Activated naive CD4-positive, alpha-beta T cell treated with anti-CD3 and anti-CD28 coated beads for 36 hours (primary cell): ENCODE data around the gene ITGAV. TPM values are rescaled to one million over a fixed set of nuclear protein-coding genes. Genes with fewer than 3 reads are reported as not detected.

Experiments
- CTCF ChIA-PET: fragments of 350-600 bp; sonication (Branson Sonifier 250); formaldehyde crosslinking; loops from one replicate; lab custom pipeline; 2021; ENCODE audit warnings: antibody characterized with exemption; lab: Charles Lee
- DNase-seq: peaks from one replicate; pipeline ENCODE4 v3.0.0-alpha.2; 2020
- H3K27ac Mint-ChIP-seq: one replicate; pipeline ENCODE4 v1.8.0; 2021; ENCODE audit warnings: mild to moderate bottlenecking, mixed read lengths
- H3K27me3 Mint-ChIP-seq: one replicate; pipeline ENCODE4 v1.8.0; 2021; ENCODE audit warnings: low read depth, mixed read lengths
- H3K36me3 Mint-ChIP-seq: one replicate; pipeline ENCODE4 v1.8.0; 2021; ENCODE audit warnings: low read depth, mixed read lengths
- H3K4me1 Mint-ChIP-seq: one replicate; pipeline ENCODE4 v1.8.0; 2021; ENCODE audit warnings: low read depth, mixed read lengths
- H3K4me3 Mint-ChIP-seq: one replicate; pipeline ENCODE4 v1.8.0; 2021; ENCODE audit warnings: mild to moderate bottlenecking, moderate library complexity, mixed read lengths
- H3K9me3 Mint-ChIP-seq: one replicate; pipeline ENCODE4 v1.8.0; 2021; ENCODE audit warnings: mixed read lengths
- intact Hi-C: fragments of 100-400 bp; cut with micrococcal nuclease; formaldehyde crosslinking; loops from one replicate; pipeline ENCODE4 v1.15.1; 2023
- total RNA-seq, 2 experiments: library from RNA; stranded (reverse); gene quantifications; one replicate each; pipeline ENCODE4 v1.2.3, GENCODE V29; 2021

The ITGAV gene
- total RNA-seq, 2 experiments from 2014 or later: 4.5 to 5.0 TPM

GRCh38 chr2:186648130-186648529 is 58.3 kb downstream of the ITGAV start:
- H3K36me3 Mint-ChIP-seq: peaks cover 3% of the 10 kb centered on the region
- no peaks in the 10 kb centered on the region for H3K27me3 Mint-ChIP-seq
- no peak overlapping the region for H3K27ac Mint-ChIP-seq
- H3K4me1 Mint-ChIP-seq: no peaks in the 10 kb centered on the region
- DNase-seq: no peak
- intact Hi-C loops: loop anchor here (10.0 kb wide), 1 partner anchor 653 kb away; no protein-coding TSS in a partner anchor
- no peak overlapping the region for H3K4me3 Mint-ChIP-seq
- no peaks in the 10 kb centered on the region for H3K9me3 Mint-ChIP-seq
- CTCF ChIA-PET: interaction anchor here (0.6 kb wide), 1 partner anchor 498 kb away, joined by 4 read pairs; no protein-coding TSS in a partner anchor

DNA sequence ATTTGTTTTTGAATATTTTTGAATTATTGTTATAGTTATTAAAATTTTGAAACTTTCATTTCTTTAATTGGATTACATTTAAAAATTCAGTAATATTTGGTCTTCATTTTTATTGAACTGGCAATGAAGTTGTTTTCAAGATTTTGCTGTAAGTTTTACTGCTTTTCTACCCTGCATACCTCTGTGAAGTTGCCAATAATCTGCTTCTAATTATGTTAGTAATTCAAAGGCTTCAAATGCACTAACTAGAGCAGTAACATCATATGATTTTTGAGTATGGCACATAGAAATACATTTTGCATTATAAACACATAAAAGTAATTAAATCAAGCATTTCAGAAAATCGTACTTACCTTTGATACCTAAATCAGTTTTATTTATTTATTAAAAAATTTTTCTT is 63.7 kb downstream of the ITGAV start:
- Mint-ChIP-seq H3K9me3 (no peaks in the 10 kb centered on the region), H3K4me3 (no peak overlapping the region), H3K4me1 (no peaks in the 10 kb centered on the region), H3K27me3 (no peaks in the 10 kb centered on the region), H3K36me3 (peaks cover 8% of the 10 kb centered on the region), H3K27ac (no peak overlapping the region)
- DNase-seq: no peak
- intact Hi-C loops: no loop called here
- CTCF ChIA-PET: no interaction called here

GRCh38 chr2:186659383-186659782 is 69.5 kb downstream of the ITGAV start:
- intact Hi-C loops: no loop called here
- H3K36me3 Mint-ChIP-seq: peaks cover 10% of the 10 kb centered on the region
- CTCF ChIA-PET: no interaction called here
- H3K27ac Mint-ChIP-seq: no peak overlapping the region
- no peak overlapping the region for H3K4me3 Mint-ChIP-seq
- no peak for DNase-seq
- no peaks in the 10 kb centered on the region for H3K9me3 Mint-ChIP-seq
- no peaks in the 10 kb centered on the region for H3K27me3 Mint-ChIP-seq
- H3K4me1 Mint-ChIP-seq: no peaks in the 10 kb centered on the region

GRCh38 chr2:186664385-186665043 is 74.7 kb downstream of the ITGAV start:
- DNase-seq: no peak
- Mint-ChIP-seq H3K4me3 (no peak overlapping the region), H3K27ac (no peak overlapping the region), H3K9me3 (no peaks in the 10 kb centered on the region), H3K36me3 (peaks cover 16% of the 10 kb centered on the region), H3K27me3 (no peaks in the 10 kb centered on the region), H3K4me1 (no peaks in the 10 kb centered on the region)
- CTCF ChIA-PET: no interaction called here
- intact Hi-C loops: no loop called here

DNA sequence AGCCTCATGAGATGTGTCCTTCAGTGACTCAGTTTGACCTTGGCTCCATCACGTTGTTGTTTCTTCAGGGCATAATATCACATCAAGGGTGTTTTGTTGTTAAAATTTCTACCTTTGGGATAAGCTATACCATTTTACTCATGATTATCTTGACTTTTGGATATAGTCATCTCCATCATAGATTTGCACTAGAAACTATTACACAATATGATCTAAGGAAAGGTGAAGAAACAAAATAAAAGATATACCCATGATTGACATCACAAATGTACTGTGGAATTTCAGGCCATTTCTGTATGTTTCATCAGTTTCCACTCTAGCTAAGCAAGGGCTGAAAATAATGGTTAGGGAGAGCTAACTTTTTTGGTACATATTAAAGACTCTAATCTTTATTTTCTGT is 79.3 kb downstream of the ITGAV start:
- CTCF ChIA-PET: interaction anchor here (0.7 kb wide), 1 partner anchor 81 kb away, joined by 3 read pairs; no protein-coding TSS in a partner anchor
- Mint-ChIP-seq H3K27ac (no peak overlapping the region), H3K4me3 (no peak overlapping the region), H3K4me1 (no peaks in the 10 kb centered on the region), H3K27me3 (no peaks in the 10 kb centered on the region), H3K9me3 (peaks cover 5% of the 10 kb centered on the region), H3K36me3 (peaks cover 59% of the 10 kb centered on the region)
- intact Hi-C loops: no loop called here
- DNase-seq: no peak

DNA sequence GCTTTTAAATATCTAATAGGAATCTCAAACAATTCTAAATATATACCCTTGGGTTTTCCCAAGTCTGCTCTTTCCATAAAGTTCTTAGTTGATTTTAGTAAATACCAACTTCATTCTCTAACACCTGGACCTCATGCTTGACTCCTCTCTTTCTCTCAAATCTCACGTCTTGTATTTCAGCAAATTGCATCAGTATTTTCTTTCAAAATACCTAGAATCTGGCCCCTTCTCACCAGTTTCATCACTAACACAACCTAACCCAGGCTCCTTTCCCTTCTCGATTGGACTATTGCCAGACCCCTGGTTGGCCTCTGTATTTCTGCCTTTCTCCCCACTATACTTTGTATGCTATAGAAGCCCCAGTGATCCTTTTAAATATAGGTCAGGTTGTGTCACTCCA is 81.0 kb downstream of the ITGAV start:
- intact Hi-C loops: no loop called here
- H3K27ac Mint-ChIP-seq: no peak overlapping the region
- no peak overlapping the region for H3K4me3 Mint-ChIP-seq
- H3K36me3 Mint-ChIP-seq: peaks cover 62% of the 10 kb centered on the region
- no peaks in the 10 kb centered on the region for H3K4me1 Mint-ChIP-seq
- CTCF ChIA-PET: no interaction called here
- H3K9me3 Mint-ChIP-seq: peaks cover 5% of the 10 kb centered on the region
- DNase-seq: no peak
- H3K27me3 Mint-ChIP-seq: no peaks in the 10 kb centered on the region

DNA sequence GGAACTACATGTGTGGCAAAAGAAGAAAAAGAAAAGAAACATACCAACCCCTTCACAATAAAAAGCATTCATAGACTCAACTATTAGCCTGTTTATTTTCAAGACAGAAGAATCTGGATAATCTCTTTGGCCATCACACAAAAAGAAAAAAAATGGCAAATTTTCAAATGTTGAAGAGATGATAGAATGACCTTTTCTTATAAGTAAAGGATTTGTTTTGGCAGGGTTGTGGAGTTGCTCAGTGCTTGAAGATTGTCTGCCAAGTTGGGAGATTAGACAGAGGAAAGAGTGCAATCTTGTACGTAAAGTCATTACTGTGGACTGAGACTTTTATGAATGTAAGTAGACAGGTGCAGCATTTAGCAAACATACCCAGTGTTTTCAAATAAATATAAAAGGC is 85.5 kb downstream of the ITGAV start:
- Mint-ChIP-seq H3K4me3 (no peak overlapping the region), H3K36me3 (peaks cover 52% of the 10 kb centered on the region), H3K4me1 (no peaks in the 10 kb centered on the region), H3K27me3 (no peaks in the 10 kb centered on the region), H3K9me3 (peaks cover 5% of the 10 kb centered on the region), H3K27ac (no peak overlapping the region)
- intact Hi-C loops: no loop called here
- CTCF ChIA-PET: no interaction called here
- no peak for DNase-seq

DNA sequence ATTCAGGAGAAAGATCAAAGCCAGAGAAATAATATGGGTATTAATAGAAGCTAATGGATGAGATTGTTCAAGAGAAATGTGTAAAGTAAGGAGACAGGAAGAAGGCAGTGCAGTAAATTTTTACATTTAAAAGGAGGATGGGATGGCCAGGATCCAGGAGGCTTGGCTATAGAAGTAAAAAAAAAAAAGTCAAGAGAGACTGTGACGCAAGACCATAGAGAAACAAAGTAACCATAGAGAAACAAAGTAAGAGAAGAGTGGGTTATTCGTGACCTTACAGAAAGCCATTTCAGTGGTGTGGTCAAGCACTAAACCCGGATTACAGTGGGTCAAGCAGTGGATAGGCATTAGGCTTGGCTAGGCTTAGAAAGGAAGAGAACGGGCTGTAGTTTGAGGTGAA is 93.5 kb downstream of the ITGAV start:
- Mint-ChIP-seq H3K27ac (no peak overlapping the region), H3K27me3 (peaks cover 10% of the 10 kb centered on the region), H3K36me3 (peaks cover 6% of the 10 kb centered on the region), H3K4me3 (no peak overlapping the region), H3K9me3 (peaks cover 11% of the 10 kb centered on the region), H3K4me1 (no peaks in the 10 kb centered on the region)
- intact Hi-C loops: no loop called here
- no peak for DNase-seq
- CTCF ChIA-PET: no interaction called here

DNA sequence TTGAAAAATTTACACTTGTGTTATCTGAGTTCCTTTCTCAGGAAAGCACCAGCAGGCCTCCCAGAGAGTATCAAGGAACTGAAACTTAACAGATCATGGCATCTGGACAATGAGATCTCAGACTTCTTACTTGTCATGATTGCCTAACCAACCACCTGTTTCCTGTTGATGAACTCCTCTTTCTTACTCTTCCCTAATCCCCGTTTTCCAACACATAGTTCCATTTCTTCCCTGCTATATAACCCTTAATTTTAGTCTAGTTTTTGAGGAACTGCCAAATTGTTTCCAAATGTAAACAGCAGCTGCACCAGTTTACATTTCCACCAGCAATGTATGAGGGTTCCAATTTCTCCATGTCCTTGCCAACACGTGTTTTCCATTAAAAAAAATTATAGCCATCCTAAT is 98.0 kb downstream of the ITGAV start:
- CTCF ChIA-PET: no interaction called here
- no peak for DNase-seq
- intact Hi-C loops: no loop called here
- Mint-ChIP-seq H3K4me1 (no peaks in the 10 kb centered on the region), H3K36me3 (peaks cover 2% of the 10 kb centered on the region), H3K27ac (no peak overlapping the region), H3K4me3 (no peak overlapping the region), H3K9me3 (peaks cover 11% of the 10 kb centered on the region), H3K27me3 (peaks cover 24% of the 10 kb centered on the region)

DNA sequence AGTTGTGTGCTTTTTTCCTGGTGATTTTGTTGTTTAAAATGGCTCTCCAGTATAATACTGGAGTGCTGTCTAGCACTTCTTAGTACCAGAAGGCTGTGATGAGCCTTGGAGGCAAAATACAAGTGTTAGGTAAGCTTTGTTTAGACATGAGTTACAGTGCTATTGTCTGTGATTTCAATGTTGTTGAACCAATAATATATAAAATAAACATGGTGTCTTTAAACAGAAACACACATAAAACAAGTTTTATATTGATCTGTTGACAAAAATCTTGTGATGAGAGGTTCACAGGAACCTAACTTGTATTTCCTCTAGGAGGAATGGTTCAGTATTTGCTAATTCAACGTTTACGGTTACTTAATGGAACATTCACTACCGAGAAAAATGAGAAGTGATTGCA is 99.0 kb downstream of the ITGAV start:
- CTCF ChIA-PET: no interaction called here
- intact Hi-C loops: no loop called here
- Mint-ChIP-seq H3K4me3 (no peak overlapping the region), H3K4me1 (no peaks in the 10 kb centered on the region), H3K36me3 (peaks cover 2% of the 10 kb centered on the region), H3K9me3 (peaks cover 11% of the 10 kb centered on the region), H3K27ac (no peak overlapping the region), H3K27me3 (peaks cover 26% of the 10 kb centered on the region)
- no peak for DNase-seq

DNA sequence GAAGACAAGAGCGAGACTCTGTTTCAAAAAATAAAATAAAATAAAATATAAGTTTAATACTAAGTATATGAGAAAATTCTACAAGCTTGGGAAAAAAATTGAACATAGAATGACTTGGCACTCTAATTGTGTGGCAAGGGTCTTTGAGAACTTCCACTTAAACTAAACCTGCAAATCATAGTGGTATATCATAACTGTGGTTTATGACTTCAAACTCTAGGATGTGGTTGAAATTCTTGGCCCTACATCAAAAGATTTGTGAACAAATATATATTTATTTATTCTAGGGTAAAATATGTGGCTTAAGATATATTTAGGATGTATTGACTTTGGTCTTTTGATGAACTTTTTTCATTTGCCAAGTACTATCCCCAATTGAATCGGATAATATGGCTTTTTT is 100.9 kb downstream of the ITGAV start:
- CTCF ChIA-PET: interaction anchor here (0.6 kb wide), 2 partner anchors 49 to 761 kb away, joined by 3 read pairs; no protein-coding TSS in a partner anchor
- intact Hi-C loops: no loop called here

GRCh38 chr2:186691231-186691630 is 101.4 kb downstream of the ITGAV start:
- H3K4me1 Mint-ChIP-seq: peaks cover 9% of the 10 kb centered on the region
- CTCF ChIA-PET: interaction anchor here (0.6 kb wide), 1 partner anchor 762 kb away, joined by 3 read pairs; no protein-coding TSS in a partner anchor
- H3K9me3 Mint-ChIP-seq: peaks cover 11% of the 10 kb centered on the region
- peaks cover 41% of the 10 kb centered on the region for H3K27me3 Mint-ChIP-seq
- H3K36me3 Mint-ChIP-seq: peaks cover 2% of the 10 kb centered on the region
- H3K27ac Mint-ChIP-seq: no peak overlapping the region
- no peak for DNase-seq
- intact Hi-C loops: no loop called here
- H3K4me3 Mint-ChIP-seq: no peak overlapping the region

More for the DNA sequence above, 100.9 kb downstream of the ITGAV start:
- H3K9me3 Mint-ChIP-seq: peaks cover 11% of the 10 kb centered on the region
- H3K27me3 Mint-ChIP-seq: peaks cover 41% of the 10 kb centered on the region
- H3K4me1 Mint-ChIP-seq: peaks cover 9% of the 10 kb centered on the region
- H3K4me3 Mint-ChIP-seq: no peak overlapping the region
- no peak for DNase-seq
- H3K27ac Mint-ChIP-seq: no peak overlapping the region
- peaks cover 2% of the 10 kb centered on the region for H3K36me3 Mint-ChIP-seq

- Mint-ChIP-seq H3K36me3 (peaks cover 2% of the 10 kb centered on the region), H3K4me3 (no peak overlapping the region), H3K27ac (no peak overlapping the region), H3K9me3 (peaks cover 11% of the 10 kb centered on the region), H3K4me1 (peaks cover 9% of the 10 kb centered on the region), H3K27me3 (peaks cover 47% of the 10 kb centered on the region)
- intact Hi-C loops: no loop called here
- CTCF ChIA-PET: no interaction called here
- DNase-seq: no peak
These were observed 102.0 kb downstream of the ITGAV start for GRCh38 chr2:186691900-186692299.
